Measurements from ENCODE around the gene SMOC1. TPM values are rescaled to one million over a fixed set of nuclear protein-coding genes. Genes with fewer than 3 reads are reported as not detected.

SMOC1 gene
- total RNA-seq, 1 experiment from 2014 or later, result not detected

DNA sequence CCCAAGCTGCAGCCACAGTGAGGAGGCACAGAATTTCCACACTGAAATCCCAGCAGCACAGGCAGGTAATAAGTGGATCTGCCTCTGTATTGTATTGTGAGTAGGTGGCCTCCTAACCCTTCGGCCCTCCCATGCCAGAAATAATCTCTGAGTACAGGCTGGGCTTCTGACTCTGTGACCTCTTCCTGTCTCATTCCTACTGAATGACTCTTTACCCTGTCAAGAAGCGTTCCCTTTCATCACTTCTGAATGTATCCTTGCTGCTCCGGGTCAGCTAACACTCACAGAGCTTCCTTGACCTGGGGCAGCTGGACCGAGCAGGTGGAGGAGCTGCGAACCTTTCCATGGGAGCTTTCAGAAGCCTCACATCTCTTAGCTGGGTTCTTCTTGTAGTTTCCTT is 190.0 kb downstream of the SMOC1 start:
- ATAC-seq (no peak), DNase-seq (no peak)
- H3K4me2 ChIP-seq (ENCODE audit: low read length), result no peak overlapping the region
- H4K20me1 ChIP-seq (ENCODE audit: low read length), result no peaks in the 10 kb centered on the region
- CTCF ChIA-PET, result no interaction called here
- H3K4me3 ChIP-seq (ENCODE audit: low read length), result no peak overlapping the region
- H3K9me3 ChIP-seq (ENCODE audit: low read length), result no peaks in the 10 kb centered on the region
- peaks cover 55% of the 10 kb centered on the region for H3K27me3 ChIP-seq (ENCODE audit: low read length)
- H3K9me2 ChIP-seq (replicated peaks; ENCODE audit: low read length), result no peaks in the 10 kb centered on the region
- TF ChIP-seq, protein P1, sequence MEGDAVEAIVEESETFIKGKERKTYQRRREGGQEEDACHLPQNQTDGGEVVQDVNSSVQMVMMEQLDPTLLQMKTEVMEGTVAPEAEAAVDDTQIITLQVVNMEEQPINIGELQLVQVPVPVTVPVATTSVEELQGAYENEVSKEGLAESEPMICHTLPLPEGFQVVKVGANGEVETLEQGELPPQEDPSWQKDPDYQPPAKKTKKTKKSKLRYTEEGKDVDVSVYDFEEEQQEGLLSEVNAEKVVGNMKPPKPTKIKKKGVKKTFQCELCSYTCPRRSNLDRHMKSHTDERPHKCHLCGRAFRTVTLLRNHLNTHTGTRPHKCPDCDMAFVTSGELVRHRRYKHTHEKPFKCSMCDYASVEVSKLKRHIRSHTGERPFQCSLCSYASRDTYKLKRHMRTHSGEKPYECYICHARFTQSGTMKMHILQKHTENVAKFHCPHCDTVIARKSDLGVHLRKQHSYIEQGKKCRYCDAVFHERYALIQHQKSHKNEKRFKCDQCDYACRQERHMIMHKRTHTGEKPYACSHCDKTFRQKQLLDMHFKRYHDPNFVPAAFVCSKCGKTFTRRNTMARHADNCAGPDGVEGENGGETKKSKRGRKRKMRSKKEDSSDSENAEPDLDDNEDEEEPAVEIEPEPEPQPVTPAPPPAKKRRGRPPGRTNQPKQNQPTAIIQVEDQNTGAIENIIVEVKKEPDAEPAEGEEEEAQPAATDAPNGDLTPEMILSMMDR (conservative IDR thresholded peaks at IDR 0.05; ENCODE audit: low read depth, low read length), result no peak
- no peak for TF ChIP-seq EZH2phosphoT487 (IDR thresholded peaks at IDR 0.05; ENCODE audit: borderline replicate concordance, low read length)
- TF ChIP-seq EZH2 (IDR thresholded peaks at IDR 0.05; ENCODE audit: low read length, unreplicated experiment), result no peak
- no peaks in the 10 kb centered on the region for H3K4me1 ChIP-seq (ENCODE audit: insufficient read depth, low read length)
- H3K9ac ChIP-seq (ENCODE audit: low read length), result no peak overlapping the region
- H3F3A ChIP-seq (ENCODE audit: low read length, unreplicated experiment), result no peaks in the 10 kb centered on the region
- POLR2A ChIA-PET (ENCODE audit: unreplicated experiment), result interaction anchor here (0.6 kb wide), 1 partner anchor 490 kb away, joined by 3 read pairs; no protein-coding TSS in a partner anchor
- H3K27ac ChIP-seq (ENCODE audit: low read length), result no peak overlapping the region
- no peaks in the 10 kb centered on the region for H3K79me2 ChIP-seq (ENCODE audit: low read length)
- no peaks in the 10 kb centered on the region for H3K36me3 ChIP-seq (ENCODE audit: low read depth, low read length)
- intact Hi-C loops (cut with micrococcal nuclease), result no loop called here
- H2AFZ ChIP-seq (ENCODE audit: low read length), result no peak overlapping the region
- no TSS peak for BruUV-seq (replicated peaks)

DNA sequence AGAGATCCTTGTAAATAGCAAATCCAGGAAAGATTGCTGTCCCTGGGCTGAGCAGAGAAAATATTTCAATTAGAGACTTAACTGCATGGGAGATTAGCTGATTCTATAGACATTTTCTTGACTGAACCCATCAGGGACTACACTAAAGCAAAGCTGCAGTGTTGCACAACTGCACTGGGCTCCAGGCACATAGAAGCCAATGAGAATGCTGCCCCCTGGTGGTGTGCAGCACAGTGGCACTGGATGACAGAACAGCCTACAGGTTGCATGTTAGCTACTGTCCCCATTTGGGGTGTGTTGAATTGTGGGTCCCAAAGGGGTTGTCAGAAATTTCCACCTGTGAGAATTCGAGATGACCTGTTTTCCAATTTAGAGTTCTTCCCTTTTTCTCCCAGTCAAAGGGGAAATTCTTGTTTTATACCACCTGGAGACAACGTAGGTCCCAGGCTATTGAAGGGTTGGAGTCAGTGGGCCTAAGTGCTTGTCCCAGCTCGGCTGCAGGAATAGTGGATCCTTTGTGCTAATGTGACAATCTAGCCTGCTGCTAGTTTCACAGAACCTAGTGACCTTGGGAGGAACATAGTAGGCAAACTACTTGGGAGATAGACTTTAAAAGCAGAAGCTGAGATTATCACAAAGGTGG is 194.8 kb downstream of the SMOC1 start:
- Histone ChIP-seq H3K79me2 (ENCODE audit: low read length) (no peaks in the 10 kb centered on the region), H3K27ac (ENCODE audit: low read length) (no peak overlapping the region), H3K27me3 (ENCODE audit: low read length) (peaks cover 68% of the 10 kb centered on the region), H3K9me3 (ENCODE audit: low read length) (no peaks in the 10 kb centered on the region), H3K9me2 (replicated peaks; ENCODE audit: low read length) (no peaks in the 10 kb centered on the region), H3K9ac (ENCODE audit: low read length) (no peak overlapping the region), H3K4me1 (ENCODE audit: insufficient read depth, low read length) (no peaks in the 10 kb centered on the region), H3F3A (ENCODE audit: low read length, unreplicated experiment) (no peaks in the 10 kb centered on the region), H3K4me2 (ENCODE audit: low read length) (no peak overlapping the region), H2AFZ (ENCODE audit: low read length) (no peak overlapping the region), H4K20me1 (ENCODE audit: low read length) (no peaks in the 10 kb centered on the region), H3K36me3 (ENCODE audit: low read depth, low read length) (no peaks in the 10 kb centered on the region), H3K4me3 (ENCODE audit: low read length) (no peak overlapping the region)
- peak; percentile 98 for ATAC-seq
- intact Hi-C loops (cut with micrococcal nuclease), result loop anchor here (1.0 kb wide), 2 partner anchors 28 to 256 kb away; no protein-coding TSS in a partner anchor
- POLR2A ChIA-PET (ENCODE audit: unreplicated experiment), result no interaction called here
- TF ChIP-seq, protein P1 (conservative IDR thresholded peaks at IDR 0.05; ENCODE audit: low read depth, low read length), result peak; percentile 98
- no peak for TF ChIP-seq EZH2 (IDR thresholded peaks at IDR 0.05; ENCODE audit: low read length, unreplicated experiment)
- DNase-seq, result peak; percentile 79
- CTCF ChIA-PET, result interaction anchor here (0.6 to 1.7 kb wide), 9 partner anchors 13 to 255 kb away, joined by 3 to 16 read pairs (median 5); no protein-coding TSS in a partner anchor
- BruUV-seq (replicated peaks), result no TSS peak

DNA sequence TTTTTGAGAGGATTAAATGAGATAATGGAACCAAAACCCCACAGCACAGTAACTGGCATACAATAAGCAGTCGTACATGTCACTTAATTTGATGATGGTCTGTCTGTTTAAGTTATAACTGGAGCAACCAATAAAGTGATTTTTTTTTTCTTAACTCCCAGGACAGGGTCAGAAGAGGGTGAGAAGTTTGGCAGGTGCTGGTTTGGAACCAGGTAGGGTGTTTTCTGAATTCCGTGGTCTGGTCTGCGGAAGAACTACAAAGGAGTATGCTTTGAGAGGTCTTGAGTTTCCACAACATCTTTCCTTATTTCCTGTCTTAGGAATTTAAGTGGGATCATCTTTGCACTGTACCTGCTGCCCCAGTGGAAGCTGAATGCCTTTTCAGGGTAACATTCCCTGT is 197.8 kb downstream of the SMOC1 start:
- H3K9me2 ChIP-seq (replicated peaks; ENCODE audit: low read length), result no peaks in the 10 kb centered on the region
- POLR2A ChIA-PET (ENCODE audit: unreplicated experiment), result no interaction called here
- CTCF ChIA-PET, result no interaction called here
- no peaks in the 10 kb centered on the region for H3F3A ChIP-seq (ENCODE audit: low read length, unreplicated experiment)
- no peaks in the 10 kb centered on the region for H3K79me2 ChIP-seq (ENCODE audit: low read length)
- H2AFZ ChIP-seq (ENCODE audit: low read length), result no peak overlapping the region
- no peaks in the 10 kb centered on the region for H4K20me1 ChIP-seq (ENCODE audit: low read length)
- no peak for TF ChIP-seq EZH2phosphoT487 (IDR thresholded peaks at IDR 0.05; ENCODE audit: borderline replicate concordance, low read length)
- TF ChIP-seq, protein P1 (conservative IDR thresholded peaks at IDR 0.05; ENCODE audit: low read depth, low read length), result no peak
- no peak for TF ChIP-seq EZH2 (IDR thresholded peaks at IDR 0.05; ENCODE audit: low read length, unreplicated experiment)
- no peak overlapping the region for H3K27ac ChIP-seq (ENCODE audit: low read length)
- H3K27me3 ChIP-seq (ENCODE audit: low read length), result peaks cover 60% of the 10 kb centered on the region
- no peak for ATAC-seq
- no peak overlapping the region for H3K4me3 ChIP-seq (ENCODE audit: low read length)
- DNase-seq, result no peak
- no peaks in the 10 kb centered on the region for H3K36me3 ChIP-seq (ENCODE audit: low read depth, low read length)
- no peaks in the 10 kb centered on the region for H3K9me3 ChIP-seq (ENCODE audit: low read length)
- no TSS peak for BruUV-seq (replicated peaks)
- H3K4me2 ChIP-seq (ENCODE audit: low read length), result no peak overlapping the region
- intact Hi-C loops (cut with micrococcal nuclease), result no loop called here
- H3K9ac ChIP-seq (ENCODE audit: low read length), result no peak overlapping the region
- no peaks in the 10 kb centered on the region for H3K4me1 ChIP-seq (ENCODE audit: insufficient read depth, low read length)

Data from PC-3 (cell line).